BLaER1 (cell line): ENCODE results near the gene TBC1D22A.

Experiments
- H3K27ac ChIP-seq: shearing (Covaris generic); formaldehyde crosslinking; 2 replicates; pipeline ENCODE4 v1.8.1; 2022
- H3K27me3 ChIP-seq: shearing (Covaris generic); formaldehyde crosslinking; 2 replicates; pipeline ENCODE4 v1.8.1; 2022
- H3K36me3 ChIP-seq: shearing (Covaris generic); formaldehyde crosslinking; 2 replicates; pipeline ENCODE4 v1.8.1; 2022
- H3K4me1 ChIP-seq: shearing (Covaris generic); formaldehyde crosslinking; 2 replicates; pipeline ENCODE4 v1.8.1; 2022
- H3K4me2 ChIP-seq: shearing (Covaris generic); formaldehyde crosslinking; 2 replicates; pipeline ENCODE4 v1.8.1; 2022
- H3K4me3 ChIP-seq: shearing (Covaris generic); formaldehyde crosslinking; 2 replicates; pipeline ENCODE4 v1.8.1; 2022
- H3K9ac ChIP-seq: shearing (Covaris generic); formaldehyde crosslinking; 2 replicates; pipeline ENCODE4 v1.8.1; 2022
- H3K9me3 ChIP-seq: shearing (Covaris generic); formaldehyde crosslinking; 2 replicates; pipeline ENCODE4 v1.8.1; 2022
- H4K20me1 ChIP-seq: shearing (Covaris generic); formaldehyde crosslinking; 2 replicates; pipeline ENCODE4 v1.8.1; 2022
- Cebpa-rat ChIP-seq: shearing (Covaris generic); IDR thresholded peaks from 2 replicates; pipeline ENCODE4 v1.8.1; 2022

Gene TBC1D22A

DNA sequence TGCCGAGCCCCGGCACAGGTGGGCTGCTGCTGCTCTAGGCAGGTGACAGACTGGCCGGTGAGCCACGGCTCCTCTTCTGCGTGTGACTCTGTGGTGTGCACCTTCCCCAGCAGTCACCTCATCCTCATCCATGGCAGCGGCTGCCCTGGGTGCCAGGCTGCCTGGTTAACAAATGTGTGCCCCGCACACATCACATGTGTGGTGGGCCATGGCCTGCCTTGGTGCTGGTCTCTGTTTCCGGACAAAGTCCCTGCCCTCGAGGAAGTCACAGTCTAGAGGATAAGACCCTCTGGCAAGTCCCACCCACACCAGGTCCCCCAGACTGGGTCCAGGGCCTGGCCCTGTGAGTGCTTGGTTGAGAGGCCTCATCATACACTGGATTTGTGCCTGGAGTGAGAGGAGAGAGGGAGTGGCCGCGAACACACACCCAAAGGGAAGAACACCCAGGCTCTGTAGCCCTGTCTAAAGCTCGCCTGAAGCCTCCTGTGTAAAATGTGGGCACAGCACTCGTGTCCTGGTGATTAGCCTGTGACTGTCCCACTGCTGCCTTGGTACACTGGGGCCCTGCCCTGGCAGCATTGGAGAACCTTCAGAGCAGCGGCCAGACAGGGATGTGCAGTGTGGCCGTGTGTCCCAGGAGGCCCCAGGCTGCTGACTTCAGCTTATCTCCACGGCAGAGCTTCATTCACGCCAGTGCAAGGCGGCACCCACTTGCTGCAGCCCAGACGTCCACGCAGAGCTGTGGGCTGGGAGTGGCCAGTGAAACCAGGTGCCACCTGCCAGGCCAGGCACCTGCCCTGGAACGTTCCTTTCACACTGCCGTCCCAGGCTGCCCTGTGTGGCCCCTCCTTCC lies 269.9 kb downstream of the TBC1D22A start:
- Histone ChIP-seq H3K4me1 (no peaks in the 10 kb centered on the region), H3K27me3 (no peaks in the 10 kb centered on the region), H3K9me3 (no peaks in the 10 kb centered on the region), H4K20me1 (peaks cover 90% of the 10 kb centered on the region), H3K9ac (no peak overlapping the region), H3K4me2 (no peak overlapping the region), H3K4me3 (no peak overlapping the region), H3K36me3 (peaks cover 69% of the 10 kb centered on the region; the same call in 1 of the 2 replicates), H3K27ac (no peak overlapping the region)
- no peak for TF ChIP-seq Cebpa-rat

DNA sequence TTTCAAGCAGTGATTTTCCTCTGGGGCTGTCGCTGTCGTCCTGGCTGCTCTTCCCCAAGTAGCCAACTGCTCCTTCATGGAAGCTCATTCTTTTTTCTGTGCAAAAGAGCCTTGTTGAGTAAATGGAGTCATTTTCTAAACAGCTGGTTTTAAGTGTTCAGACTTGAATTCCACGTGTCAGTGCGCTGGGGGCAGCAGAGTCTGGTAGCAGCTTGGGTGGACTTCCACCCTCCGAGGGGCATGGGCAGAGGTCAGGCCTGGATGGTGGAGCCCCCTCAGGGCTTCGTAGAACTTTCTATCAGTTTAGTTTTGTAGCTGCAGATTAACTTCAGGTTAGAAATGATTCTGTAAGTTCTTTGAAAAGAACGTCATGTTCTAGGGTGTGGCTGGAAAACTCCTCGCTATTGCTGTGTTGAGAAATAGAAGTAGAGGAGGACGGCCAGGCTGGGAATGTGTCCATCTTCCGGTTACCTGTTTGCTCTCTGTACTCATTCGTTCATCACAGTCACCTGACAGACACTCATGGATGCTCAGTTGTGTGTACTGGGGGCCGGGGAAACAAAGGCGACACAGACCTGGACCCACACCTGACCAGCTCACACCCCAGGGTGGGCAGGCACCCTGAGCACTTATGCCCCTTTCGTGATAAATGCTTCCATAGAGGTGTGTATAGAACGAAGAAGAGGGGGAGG lies 270.7 kb downstream of the TBC1D22A start:
- H3K27me3 ChIP-seq = no peaks in the 10 kb centered on the region
- no peak overlapping the region for H3K9ac ChIP-seq
- no peak overlapping the region for H3K4me2 ChIP-seq
- no peak overlapping the region for H3K27ac ChIP-seq
- no peak for TF ChIP-seq Cebpa-rat
- H3K4me3 ChIP-seq = no peak overlapping the region
- peaks cover 72% of the 10 kb centered on the region; the same call in 1 of the 2 replicates for H3K36me3 ChIP-seq
- H3K9me3 ChIP-seq = no peaks in the 10 kb centered on the region
- no peaks in the 10 kb centered on the region for H3K4me1 ChIP-seq
- peaks cover 88% of the 10 kb centered on the region for H4K20me1 ChIP-seq

- no peak overlapping the region for H3K9ac ChIP-seq
- H4K20me1 ChIP-seq = peaks cover 93% of the 10 kb centered on the region
- no peaks in the 10 kb centered on the region for H3K4me1 ChIP-seq
- peaks cover 72% of the 10 kb centered on the region; the same call in 1 of the 2 replicates for H3K36me3 ChIP-seq
- no peak for TF ChIP-seq Cebpa-rat
- H3K27ac ChIP-seq = no peak overlapping the region
- H3K27me3 ChIP-seq = no peaks in the 10 kb centered on the region
- no peaks in the 10 kb centered on the region for H3K9me3 ChIP-seq
- no peak overlapping the region for H3K4me2 ChIP-seq
- H3K4me3 ChIP-seq = no peak overlapping the region
Observed at GRCh38 chr22:47033648-47034000, 271.2 kb downstream of the TBC1D22A start.

DNA sequence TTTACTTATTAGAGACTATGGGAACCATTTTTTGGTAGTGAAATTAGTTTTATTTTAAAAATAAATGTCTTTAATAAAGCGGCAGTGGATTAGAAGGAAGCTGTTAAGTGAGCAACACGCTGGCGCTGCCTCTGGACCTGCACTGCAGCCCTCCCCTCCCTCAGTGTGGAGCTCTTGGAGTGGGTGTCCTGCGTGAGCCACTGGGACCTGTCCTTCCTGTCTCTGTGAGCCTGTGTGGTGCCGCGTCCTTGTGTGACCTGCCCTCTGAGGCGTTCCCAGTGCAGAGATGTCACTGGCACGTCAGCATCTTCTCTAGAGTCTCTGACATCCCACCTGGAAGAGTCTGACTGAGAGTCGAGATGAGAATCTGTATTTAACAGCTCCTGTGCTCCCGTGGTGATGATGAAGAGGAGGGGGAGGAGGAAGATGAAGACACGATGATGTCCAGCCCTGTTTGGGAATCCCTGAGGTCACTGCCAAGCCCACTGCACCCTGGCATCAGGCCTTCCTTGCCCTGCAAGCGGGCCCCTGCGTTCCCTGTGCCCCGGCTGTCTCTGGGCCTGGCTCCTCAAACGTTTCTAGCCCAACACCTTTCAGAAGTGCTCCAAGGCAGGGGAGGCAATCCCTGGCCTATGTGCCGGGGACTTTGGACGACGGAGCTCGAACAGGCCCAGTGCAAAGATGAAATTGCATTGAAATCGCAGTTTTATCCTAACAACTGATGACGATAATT lies 271.8 kb downstream of the TBC1D22A start:
- Histone ChIP-seq H3K27me3 (no peaks in the 10 kb centered on the region), H3K27ac (no peak overlapping the region), H4K20me1 (peaks cover 89% of the 10 kb centered on the region), H3K36me3 (peaks cover 69% of the 10 kb centered on the region; the same call in 1 of the 2 replicates), H3K9ac (no peak overlapping the region), H3K4me3 (no peak overlapping the region), H3K9me3 (no peaks in the 10 kb centered on the region), H3K4me2 (no peak overlapping the region), H3K4me1 (no peaks in the 10 kb centered on the region)
- no peak for TF ChIP-seq Cebpa-rat

DNA sequence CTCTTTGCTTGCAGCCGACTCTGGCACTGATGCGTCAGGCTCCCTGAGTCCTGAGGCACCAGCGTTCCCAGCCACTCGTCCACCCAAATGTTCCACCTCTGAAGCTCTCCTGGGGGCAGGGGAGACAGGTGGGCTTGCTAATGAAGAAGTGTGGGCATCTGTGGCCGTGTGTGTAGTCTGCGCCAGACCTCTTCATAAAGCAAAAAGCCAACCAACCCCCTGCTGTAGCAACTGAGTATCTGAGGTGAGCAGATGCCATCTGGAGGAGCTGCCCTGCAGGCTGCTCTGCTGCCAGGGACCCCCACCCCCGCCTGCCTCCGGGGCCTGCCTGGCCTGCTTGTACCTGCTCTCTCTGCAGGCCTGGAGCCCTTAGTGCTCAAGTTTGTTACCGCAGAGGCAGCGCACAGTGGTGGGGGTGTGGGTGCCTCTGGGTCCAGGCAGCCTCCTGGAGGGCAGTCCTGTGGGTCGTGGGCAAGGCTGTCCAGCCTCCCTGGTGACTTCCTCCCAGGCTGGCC lies 272.5 kb downstream of the TBC1D22A start:
- Histone ChIP-seq H3K27me3 (no peaks in the 10 kb centered on the region), H4K20me1 (peaks cover 82% of the 10 kb centered on the region), H3K36me3 (peaks cover 62% of the 10 kb centered on the region; the same call in 1 of the 2 replicates), H3K4me3 (no peak overlapping the region), H3K4me1 (no peaks in the 10 kb centered on the region), H3K9ac (no peak overlapping the region), H3K4me2 (no peak overlapping the region), H3K27ac (no peak overlapping the region; the same call in 1 of the 2 replicates), H3K9me3 (no peaks in the 10 kb centered on the region)
- no peak for TF ChIP-seq Cebpa-rat

- no peaks in the 10 kb centered on the region for H3K4me1 ChIP-seq
- H3K27ac ChIP-seq = no peak overlapping the region; the same call in 1 of the 2 replicates
- no peaks in the 10 kb centered on the region for H3K27me3 ChIP-seq
- peaks cover 77% of the 10 kb centered on the region for H4K20me1 ChIP-seq
- H3K9ac ChIP-seq = no peak overlapping the region
- peaks cover 61% of the 10 kb centered on the region; the same call in 1 of the 2 replicates for H3K36me3 ChIP-seq
- no peaks in the 10 kb centered on the region for H3K9me3 ChIP-seq
- no peak for TF ChIP-seq Cebpa-rat
- H3K4me3 ChIP-seq = no peak overlapping the region
- no peak overlapping the region for H3K4me2 ChIP-seq
Observed at GRCh38 chr22:47035425-47035881, 273.0 kb downstream of the TBC1D22A start.

- TF ChIP-seq Cebpa-rat = no peak
- Histone ChIP-seq H3K36me3 (peaks cover 60% of the 10 kb centered on the region; the same call in 1 of the 2 replicates), H4K20me1 (peaks cover 75% of the 10 kb centered on the region), H3K4me2 (no peak overlapping the region), H3K9ac (no peak overlapping the region), H3K4me3 (no peak overlapping the region), H3K27ac (no peak overlapping the region), H3K4me1 (no peaks in the 10 kb centered on the region), H3K9me3 (no peaks in the 10 kb centered on the region), H3K27me3 (no peaks in the 10 kb centered on the region)
Observed at GRCh38 chr22:47036352-47036751, 273.9 kb downstream of the TBC1D22A start.

DNA sequence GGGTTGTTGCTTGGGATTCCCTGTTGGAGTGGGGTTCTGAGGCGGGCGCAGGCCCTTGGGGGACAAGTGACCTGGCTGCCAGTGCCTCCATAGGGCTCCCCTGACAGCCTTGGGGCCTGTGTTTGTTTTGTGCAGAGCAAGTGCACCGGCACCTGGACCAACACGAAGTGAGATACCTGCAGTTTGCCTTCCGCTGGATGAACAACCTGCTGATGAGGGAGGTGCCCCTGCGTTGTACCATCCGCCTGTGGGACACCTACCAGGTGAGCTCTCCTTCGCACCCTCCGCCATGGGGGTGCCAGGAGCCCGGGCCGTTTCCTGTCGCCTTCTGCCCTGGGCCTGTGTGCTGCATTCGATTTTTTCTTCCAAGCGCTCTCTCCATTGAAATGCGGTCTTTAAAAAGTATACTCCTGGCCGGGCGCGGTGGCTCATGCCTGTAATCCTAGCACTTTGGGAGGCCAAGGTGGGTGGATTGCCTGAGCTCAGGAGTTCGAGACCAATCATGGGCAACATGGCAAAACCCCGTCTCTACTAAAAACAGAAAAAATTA lies 274.6 kb downstream of the TBC1D22A start:
- Histone ChIP-seq H3K27ac (no peak overlapping the region), H4K20me1 (peaks cover 75% of the 10 kb centered on the region)
- no peak for TF ChIP-seq Cebpa-rat

GRCh38 chr22:47038206-47038835 lies 275.9 kb downstream of the TBC1D22A start:
- no peaks in the 10 kb centered on the region for H3K9me3 ChIP-seq
- no peaks in the 10 kb centered on the region for H3K27me3 ChIP-seq
- no peak overlapping the region for H3K4me2 ChIP-seq
- H4K20me1 ChIP-seq = peaks cover 75% of the 10 kb centered on the region
- TF ChIP-seq Cebpa-rat = no peak
- H3K4me3 ChIP-seq = no peak overlapping the region
- H3K4me1 ChIP-seq = peaks cover 7% of the 10 kb centered on the region
- H3K27ac ChIP-seq = no peak overlapping the region
- H3K9ac ChIP-seq = no peak overlapping the region
- peaks cover 52% of the 10 kb centered on the region; the same call in 1 of the 2 replicates for H3K36me3 ChIP-seq

More for the DNA sequence above, 274.6 kb downstream of the TBC1D22A start:
- no peak overlapping the region for H3K9ac ChIP-seq
- H3K4me2 ChIP-seq = no peak overlapping the region
- H3K4me1 ChIP-seq = no peaks in the 10 kb centered on the region
- no peaks in the 10 kb centered on the region for H3K27me3 ChIP-seq
- peaks cover 61% of the 10 kb centered on the region; the same call in 1 of the 2 replicates for H3K36me3 ChIP-seq
- H3K4me3 ChIP-seq = no peak overlapping the region
- H3K9me3 ChIP-seq = no peaks in the 10 kb centered on the region
